ENCODE results near the gene AGRN. TPM values are rescaled to one million over a fixed set of nuclear protein-coding genes. Genes with fewer than 3 reads are reported as not detected.

AGRN gene
- total RNA-seq, 4 donors from 2014 or later: 17.0 to 31.6 (median 22.6) TPM

- Histone ChIP-seq H3K4me3 (no peak overlapping the region), H3K36me3 (peaks cover 0 to 13% (median 8%) of the 10 kb centered on the region in 4 donors), H3K27ac (replicated peaks in 1 of 4) (no peak overlapping the region), H3K27me3 (peaks cover 0 to 34% (median 9%) of the 10 kb centered on the region in 4 donors), H3K4me1 (peaks cover 22 to 38% (median 30%) of the 10 kb centered on the region in 4 donors), H3K9me3 (no peaks in the 10 kb centered on the region)
- TF ChIP-seq POLR2AphosphoS5 (IDR thresholded peaks at IDR 0.05) (no peak), CTCF (IDR thresholded peaks at IDR 0.05) (no peak), EP300 (IDR thresholded peaks at IDR 0.05) (no peak)
- DNase-seq (ENCODE audit: extremely low spot score): no peak
- intact Hi-C loops (cut with DNase I): no loop called here
- 78% methylated on average over 5 of the region's 6 CpGs for WGBS
These were observed 18.8 kb downstream of the AGRN start for GRCh38 chr1:1038694-1039093.

DNA sequence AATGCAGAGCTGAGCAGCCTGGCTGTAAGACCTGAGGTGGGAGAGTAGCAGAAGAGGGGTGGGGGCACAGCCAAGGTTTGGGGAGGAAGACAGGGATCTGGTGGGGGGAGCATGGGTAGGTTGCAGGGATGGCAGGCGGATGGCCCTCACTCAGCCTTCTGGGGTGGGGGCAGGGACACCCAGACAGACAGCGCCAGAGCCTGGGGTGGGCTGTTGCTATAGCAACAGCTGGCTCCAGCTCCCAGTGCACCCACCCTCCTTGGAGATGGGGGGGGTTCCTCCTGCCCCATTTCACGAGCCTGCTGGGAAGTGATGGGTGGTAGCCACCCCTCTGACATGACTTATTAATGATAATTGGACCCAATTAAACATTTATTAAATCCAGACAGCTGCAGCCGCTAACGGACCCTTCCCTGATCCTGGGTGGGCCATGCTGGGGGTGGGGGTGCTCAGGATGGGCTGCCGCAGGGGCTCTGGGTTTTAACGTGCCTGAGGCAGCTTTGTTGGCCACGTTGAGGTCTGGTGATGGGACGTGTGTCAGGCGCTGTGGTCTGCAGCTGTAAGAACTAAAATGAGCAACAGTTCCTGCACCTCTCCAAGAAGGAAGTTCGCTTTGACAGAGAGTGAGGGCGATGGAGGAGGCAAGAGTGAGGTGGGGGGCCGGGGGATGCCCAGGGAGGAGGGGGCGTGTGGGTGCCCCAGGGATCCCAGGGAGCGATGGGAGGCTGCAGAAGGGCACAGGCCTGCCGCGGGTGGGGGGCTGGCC lies 19.4 kb downstream of the AGRN start:
- Histone ChIP-seq H3K4me3 (peak overlapping the region in 2 of 4 donors; percentile 54 to 55), H3K4me1 (peaks cover 16 to 32% (median 23%) of the 10 kb centered on the region in 4 donors), H3K36me3 (peaks cover 0 to 20% (median 15%) of the 10 kb centered on the region in 4 donors), H3K27me3 (peaks cover 0 to 27% (median 3%) of the 10 kb centered on the region in 4 donors), H3K9me3 (no peaks in the 10 kb centered on the region), H3K27ac (replicated peaks in 1 of 4) (no peak overlapping the region)
- WGBS: 58% methylated on average over 17 of the region's 17 CpGs
- DNase-seq (ENCODE audit: extremely low spot score): no peak
- intact Hi-C loops (cut with DNase I): no loop called here
- no peak for TF ChIP-seq CTCF (IDR thresholded peaks at IDR 0.05)
- TF ChIP-seq POLR2AphosphoS5 (IDR thresholded peaks at IDR 0.05): no peak
- no peak for TF ChIP-seq POLR2A (IDR thresholded peaks at IDR 0.05; ENCODE audit: low read depth)
- TF ChIP-seq EP300 (IDR thresholded peaks at IDR 0.05): no peak

GRCh38 chr1:1040004-1040991 lies 20.4 kb downstream of the AGRN start:
- no peaks in the 10 kb centered on the region for H3K9me3 ChIP-seq
- H3K36me3 ChIP-seq: peaks cover 0 to 28% (median 19%) of the 10 kb centered on the region in 4 donors
- peak overlapping the region in 1 of 4 donors; percentile 41 for H3K27ac ChIP-seq (replicated peaks in 1 of 4)
- TF ChIP-seq CTCF (IDR thresholded peaks at IDR 0.05) (peak in 2 of 3 experiments; percentile 17 to 35), POLR2AphosphoS5 (IDR thresholded peaks at IDR 0.05) (peak in 1 of 2 donors; percentile 51), POLR2A (IDR thresholded peaks at IDR 0.05; ENCODE audit: low read depth) (no peak), EP300 (IDR thresholded peaks at IDR 0.05) (no peak)
- H3K27me3 ChIP-seq: peaks cover 0 to 17% (median 0%) of the 10 kb centered on the region in 4 donors
- H3K4me1 ChIP-seq: peaks cover 13 to 27% (median 21%) of the 10 kb centered on the region in 4 donors
- peak overlapping the region; percentile 54 to 58 (median 56) for H3K4me3 ChIP-seq
- WGBS: 5% methylated on average over 4 of the region's 99 CpGs
- intact Hi-C loops (cut with DNase I): no loop called here
- DNase-seq (ENCODE audit: extremely low spot score): no peak

- Histone ChIP-seq H3K27me3 (peaks cover 0 to 12% (median 0%) of the 10 kb centered on the region in 4 donors), H3K27ac (replicated peaks in 1 of 4) (peak overlapping the region in 1 of 4 donors; percentile 26), H3K36me3 (peaks cover 0 to 32% (median 27%) of the 10 kb centered on the region in 4 donors), H3K4me1 (peaks cover 13 to 27% (median 21%) of the 10 kb centered on the region in 4 donors), H3K9me3 (no peaks in the 10 kb centered on the region), H3K4me3 (peak overlapping the region; percentile 54 to 58 (median 56))
- TF ChIP-seq CTCF (IDR thresholded peaks at IDR 0.05): no peak
- no peak for TF ChIP-seq POLR2AphosphoS5 (IDR thresholded peaks at IDR 0.05)
- no peak for TF ChIP-seq POLR2A (IDR thresholded peaks at IDR 0.05; ENCODE audit: low read depth)
- no peak for TF ChIP-seq EP300 (IDR thresholded peaks at IDR 0.05)
- WGBS: 42% methylated on average over 23 of the region's 60 CpGs
- no peak for DNase-seq (ENCODE audit: extremely low spot score)
- intact Hi-C loops (cut with DNase I): no loop called here
These were observed 21.2 kb downstream of the AGRN start for GRCh38 chr1:1041092-1041523.

All from esophagus muscularis mucosa (tissue), 4 donors.